Mucosa of stomach (tissue), 1 donor: ENCODE results near the gene CDK2AP2.

Experiments
- H3K27me3 ChIP-seq: one replicate; pipeline ENCODE4 v1.7.0; 2013; ENCODE audit warnings: mild to moderate bottlenecking, low read length; ENCODE audit not compliant: control insufficient read depth, insufficient read depth
- H3K36me3 ChIP-seq: one replicate; pipeline ENCODE4 v1.7.0; 2013; ENCODE audit warnings: low read length; ENCODE audit not compliant: control insufficient read depth, insufficient read depth
- H3K4me1 ChIP-seq: one replicate; pipeline ENCODE4 v1.7.0; 2013; ENCODE audit warnings: mild to moderate bottlenecking, low read length; ENCODE audit not compliant: control insufficient read depth, insufficient read depth
- H3K4me3 ChIP-seq: one replicate; pipeline ENCODE4 v1.7.0; 2013; ENCODE audit warnings: low read length
- H3K9ac ChIP-seq: one replicate; pipeline ENCODE4 v1.7.0; 2013; ENCODE audit warnings: mild to moderate bottlenecking, low read length, moderate library complexity
- H3K9me3 ChIP-seq: one replicate; pipeline ENCODE4 v1.7.0; 2013; ENCODE audit warnings: mild to moderate bottlenecking, low read length, moderate library complexity; ENCODE audit not compliant: control insufficient read depth
- donor health status: Pancreatic carcinoma.

The CDK2AP2 gene

GRCh38 chr11:67507242-67507863, 609 bp downstream of the CDK2AP2 start:
- Histone ChIP-seq H3K36me3 (no peaks in the 10 kb centered on the region), H3K4me3 (peak overlapping the region; percentile 69), H3K27me3 (no peaks in the 10 kb centered on the region), H3K9ac (peak overlapping the region; percentile 87), H3K4me1 (peaks cover 40% of the 10 kb centered on the region), H3K9me3 (no peaks in the 10 kb centered on the region)

GRCh38 chr11:67506426-67507051, 1.4 kb downstream of the CDK2AP2 start:
- Histone ChIP-seq H3K9ac (peak overlapping the region; percentile 87), H3K36me3 (no peaks in the 10 kb centered on the region), H3K4me1 (peaks cover 40% of the 10 kb centered on the region), H3K4me3 (no peak overlapping the region), H3K27me3 (no peaks in the 10 kb centered on the region), H3K9me3 (no peaks in the 10 kb centered on the region)

GRCh38 chr11:67505605-67506396, 2.2 kb downstream of the CDK2AP2 start:
- no peaks in the 10 kb centered on the region for H3K9me3 ChIP-seq
- H3K4me1 ChIP-seq, result peaks cover 40% of the 10 kb centered on the region
- H3K9ac ChIP-seq, result peak overlapping the region; percentile 87
- no peaks in the 10 kb centered on the region for H3K36me3 ChIP-seq
- peak overlapping the region; percentile 61 for H3K4me3 ChIP-seq
- H3K27me3 ChIP-seq, result no peaks in the 10 kb centered on the region

- Histone ChIP-seq H3K9ac (peak within 1 kb of the TSS; percentile 87), H3K4me1 (peaks cover 40% of the 10 kb centered on the region), H3K36me3 (no peaks in the 10 kb centered on the region), H3K9me3 (no peaks in the 10 kb centered on the region), H3K4me3 (peak within 1 kb of the TSS; percentile 86), H3K27me3 (no peaks in the 10 kb centered on the region)
These were observed 2.9 kb downstream of the CDK2AP2 start, which contains the start of gene PITPNM1 for GRCh38 chr11:67504950-67505581. PITPNM1 (minus strand) TSS chr11:67505363; CDS start chr11:67504180, 1,183 bp downstream.

- Histone ChIP-seq H3K9ac (peak overlapping the region; percentile 85), H3K9me3 (no peaks in the 10 kb centered on the region), H3K27me3 (no peaks in the 10 kb centered on the region), H3K4me1 (peaks cover 40% of the 10 kb centered on the region), H3K36me3 (no peaks in the 10 kb centered on the region), H3K4me3 (peak overlapping the region; percentile 86)
These were observed 3.7 kb downstream of the CDK2AP2 start for GRCh38 chr11:67504005-67504949.

GRCh38 chr11:67503119-67504004, 4.6 kb downstream of the CDK2AP2 start:
- no peaks in the 10 kb centered on the region for H3K9me3 ChIP-seq
- peak overlapping the region; percentile 53 for H3K9ac ChIP-seq
- peaks cover 33% of the 10 kb centered on the region for H3K4me1 ChIP-seq
- H3K27me3 ChIP-seq, result no peaks in the 10 kb centered on the region
- no peaks in the 10 kb centered on the region for H3K36me3 ChIP-seq
- H3K4me3 ChIP-seq, result peak overlapping the region; percentile 16

GRCh38 chr11:67502328-67502979, 5.5 kb downstream of the CDK2AP2 start:
- Histone ChIP-seq H3K4me1 (peaks cover 30% of the 10 kb centered on the region), H3K9me3 (no peaks in the 10 kb centered on the region), H3K27me3 (no peaks in the 10 kb centered on the region), H3K4me3 (no peak overlapping the region), H3K36me3 (no peaks in the 10 kb centered on the region), H3K9ac (no peak overlapping the region)

GRCh38 chr11:67501854-67502253, 6.1 kb downstream of the CDK2AP2 start:
- no peak overlapping the region for H3K4me3 ChIP-seq
- H3K27me3 ChIP-seq, result no peaks in the 10 kb centered on the region
- H3K36me3 ChIP-seq, result no peaks in the 10 kb centered on the region
- peaks cover 24% of the 10 kb centered on the region for H3K4me1 ChIP-seq
- no peak overlapping the region for H3K9ac ChIP-seq
- H3K9me3 ChIP-seq, result no peaks in the 10 kb centered on the region

- Histone ChIP-seq H3K27me3 (no peaks in the 10 kb centered on the region), H3K4me3 (no peak overlapping the region), H3K36me3 (no peaks in the 10 kb centered on the region), H3K4me1 (peaks cover 16% of the 10 kb centered on the region), H3K9me3 (no peaks in the 10 kb centered on the region), H3K9ac (no peak overlapping the region)
These were observed 6.9 kb downstream of the CDK2AP2 start for GRCh38 chr11:67500831-67501715.

- no peaks in the 10 kb centered on the region for H3K27me3 ChIP-seq
- no peak overlapping the region for H3K4me3 ChIP-seq
- no peaks in the 10 kb centered on the region for H3K36me3 ChIP-seq
- no peaks in the 10 kb centered on the region for H3K9me3 ChIP-seq
- H3K4me1 ChIP-seq, result peaks cover 10% of the 10 kb centered on the region
- H3K9ac ChIP-seq, result no peak overlapping the region
These were observed 7.5 kb downstream of the CDK2AP2 start for GRCh38 chr11:67500484-67500821.
